CD4-positive, alpha-beta T cell treated with Interleukin-17A for 4 hours (primary cell): Measurements from ENCODE around the gene DNAH9.
A peak's percentile ranks its signal among the peaks of the same experiment; 100 is the strongest.

Experiments
- DNase-seq: peaks from one replicate; pipeline ENCODE4 v3.0.0-alpha.2; 2020; ENCODE audit warnings: mixed read lengths

Gene DNAH9

GRCh38 chr17:11997147-11997971 lies 399.1 kb downstream of the DNAH9 start, which contains the start of gene ZNF18:
Gene ZNF18 (minus strand): TSS chr17:11997475. CDS start chr17:11992829, 4,646 bp downstream.
- peak; percentile 98 for DNase-seq

GRCh38 chr17:11997972-11998233 lies 399.6 kb downstream of the DNAH9 start:
- no peak for DNase-seq

GRCh38 chr17:11999696-12000095 lies 401.4 kb downstream of the DNAH9 start:
- DNase-seq: no peak

GRCh38 chr17:12007466-12007865 lies 409.2 kb downstream of the DNAH9 start:
- DNase-seq: no peak
